HL-60 (cell line): ENCODE results near the gene ZP1.

Experiments
- CTCF ChIP-seq: IDR thresholded peaks from one replicate; pipeline ENCODE4 v1.5.1; 2011; ENCODE audit warnings: low read length, control low read depth, inconsistent platforms; ENCODE audit not compliant: insufficient read depth
- POLR2AphosphoS5 ChIP-seq: IDR thresholded peaks from 2 replicates; pipeline ENCODE4 v1.6.1; 2012; ENCODE audit warnings: low read depth
- TF ChIP-seq, protein P1 (sequence below): IDR thresholded peaks from 2 replicates; pipeline ENCODE4 v1.6.1; 2012; ENCODE audit warnings: low read depth; ENCODE audit not compliant: insufficient replicate concordance

DNA sequence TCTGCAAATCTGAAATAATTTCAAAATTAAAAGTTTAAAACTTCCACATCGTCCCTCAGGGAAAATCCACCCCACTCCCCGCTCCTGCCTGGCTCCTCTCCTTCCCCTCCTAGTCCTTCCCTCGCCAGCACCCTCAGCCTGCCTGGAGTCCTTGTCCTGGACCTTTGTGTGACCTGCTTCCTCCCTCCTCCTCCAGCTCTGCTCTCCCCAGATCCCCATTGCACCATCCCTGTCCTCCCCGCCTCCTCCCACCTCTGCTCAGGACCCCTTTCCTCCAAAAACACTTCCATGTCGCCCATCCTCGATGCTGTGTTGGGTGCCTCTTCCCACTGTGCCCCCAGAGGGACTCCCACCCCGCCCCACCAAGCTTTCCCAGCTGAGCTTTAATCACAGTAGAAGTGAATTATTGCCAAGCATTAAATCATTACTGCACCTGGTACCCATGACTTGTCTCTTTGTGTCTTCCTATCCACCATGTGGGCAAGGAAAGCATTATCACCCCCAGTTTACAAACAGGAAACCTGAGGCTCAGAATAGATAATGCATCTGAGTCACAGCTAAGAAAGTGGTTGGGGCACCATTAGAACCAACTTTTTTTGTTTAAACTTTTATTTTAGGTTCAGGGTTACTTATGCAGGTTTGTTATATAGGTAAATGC lies 2.4 kb upstream of the ZP1 start:
- TF ChIP-seq CTCF (no peak), POLR2AphosphoS5 (no peak)
- TF ChIP-seq, protein P1, sequence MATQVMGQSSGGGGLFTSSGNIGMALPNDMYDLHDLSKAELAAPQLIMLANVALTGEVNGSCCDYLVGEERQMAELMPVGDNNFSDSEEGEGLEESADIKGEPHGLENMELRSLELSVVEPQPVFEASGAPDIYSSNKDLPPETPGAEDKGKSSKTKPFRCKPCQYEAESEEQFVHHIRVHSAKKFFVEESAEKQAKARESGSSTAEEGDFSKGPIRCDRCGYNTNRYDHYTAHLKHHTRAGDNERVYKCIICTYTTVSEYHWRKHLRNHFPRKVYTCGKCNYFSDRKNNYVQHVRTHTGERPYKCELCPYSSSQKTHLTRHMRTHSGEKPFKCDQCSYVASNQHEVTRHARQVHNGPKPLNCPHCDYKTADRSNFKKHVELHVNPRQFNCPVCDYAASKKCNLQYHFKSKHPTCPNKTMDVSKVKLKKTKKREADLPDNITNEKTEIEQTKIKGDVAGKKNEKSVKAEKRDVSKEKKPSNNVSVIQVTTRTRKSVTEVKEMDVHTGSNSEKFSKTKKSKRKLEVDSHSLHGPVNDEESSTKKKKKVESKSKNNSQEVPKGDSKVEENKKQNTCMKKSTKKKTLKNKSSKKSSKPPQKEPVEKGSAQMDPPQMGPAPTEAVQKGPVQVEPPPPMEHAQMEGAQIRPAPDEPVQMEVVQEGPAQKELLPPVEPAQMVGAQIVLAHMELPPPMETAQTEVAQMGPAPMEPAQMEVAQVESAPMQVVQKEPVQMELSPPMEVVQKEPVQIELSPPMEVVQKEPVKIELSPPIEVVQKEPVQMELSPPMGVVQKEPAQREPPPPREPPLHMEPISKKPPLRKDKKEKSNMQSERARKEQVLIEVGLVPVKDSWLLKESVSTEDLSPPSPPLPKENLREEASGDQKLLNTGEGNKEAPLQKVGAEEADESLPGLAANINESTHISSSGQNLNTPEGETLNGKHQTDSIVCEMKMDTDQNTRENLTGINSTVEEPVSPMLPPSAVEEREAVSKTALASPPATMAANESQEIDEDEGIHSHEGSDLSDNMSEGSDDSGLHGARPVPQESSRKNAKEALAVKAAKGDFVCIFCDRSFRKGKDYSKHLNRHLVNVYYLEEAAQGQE = no peak
